ENCODE measurements around the gene UBE4B.
"Not testable (repeated sequence)": the region's sequence is repeated elsewhere in the genome, so short reads cannot be mapped to it uniquely, and the experiment has no call there.

The UBE4B gene

GRCh38 chr1:10195570-10195969 is 162.8 kb downstream of the UBE4B start:
- peak; percentile 61 for DNase-seq (ENCODE audit: low read depth)
- no peak overlapping the region for H3K4me3 ChIP-seq (ENCODE audit: low read depth, low read length)

GRCh38 chr1:10196976-10197375 is 164.2 kb downstream of the UBE4B start:
- no peak overlapping the region for H3K4me3 ChIP-seq (ENCODE audit: low read depth, low read length)
- no peak for DNase-seq (ENCODE audit: low read depth)
- no peak for TF ChIP-seq CTCF (conservative IDR thresholded peaks at IDR 0.05; ENCODE audit: low read depth, low read length)

More at GRCh38 chr1:10195570-10195969, 162.8 kb downstream of the UBE4B start:
- TF ChIP-seq CTCF (conservative IDR thresholded peaks at IDR 0.05; ENCODE audit: low read depth, low read length): no peak

- no peak overlapping the region for H3K4me3 ChIP-seq (ENCODE audit: low read depth, low read length)
- no peak for TF ChIP-seq CTCF (conservative IDR thresholded peaks at IDR 0.05; ENCODE audit: low read depth, low read length)
- no peak for DNase-seq (ENCODE audit: low read depth)
Measured at GRCh38 chr1:10200620-10201019, 167.9 kb downstream of the UBE4B start.

GRCh38 chr1:10204003-10204642 is 171.4 kb downstream of the UBE4B start:
- TF ChIP-seq CTCF (conservative IDR thresholded peaks at IDR 0.05; ENCODE audit: low read depth, low read length): no peak
- DNase-seq (ENCODE audit: low read depth): no peak
- no peak overlapping the region for H3K4me3 ChIP-seq (ENCODE audit: low read depth, low read length)

GRCh38 chr1:10205206-10205605 is 172.4 kb downstream of the UBE4B start:
- DNase-seq (ENCODE audit: low read depth); H3K4me3 ChIP-seq (ENCODE audit: low read depth, low read length): not testable (repeated sequence)

GRCh38 chr1:10207810-10208209 is 175.1 kb downstream of the UBE4B start:
- no peak for TF ChIP-seq CTCF (conservative IDR thresholded peaks at IDR 0.05; ENCODE audit: low read depth, low read length)
- H3K4me3 ChIP-seq (ENCODE audit: low read depth, low read length): no peak overlapping the region

GRCh38 chr1:10208537-10208936 is 175.8 kb downstream of the UBE4B start:
- no peak overlapping the region for H3K4me3 ChIP-seq (ENCODE audit: low read depth, low read length)
- no peak for DNase-seq (ENCODE audit: low read depth)
- TF ChIP-seq CTCF (conservative IDR thresholded peaks at IDR 0.05; ENCODE audit: low read depth, low read length): no peak

More at GRCh38 chr1:10207810-10208209, 175.1 kb downstream of the UBE4B start:
- no peak for DNase-seq (ENCODE audit: low read depth)
